Activated naive CD8-positive, alpha-beta T cell treated with anti-CD3 and anti-CD28 coated beads, Interleukin-2, amount 10 ng/mL, durations not matched to agents 7 days and 5 days (primary cell): ENCODE measurements around the gene ATRNL1. TPM values are rescaled to one million over a fixed set of nuclear protein-coding genes. Genes with fewer than 3 reads are reported as not detected.

Experiments
- ATAC-seq: fragments of 150-1000 bp; cut with Tn5 transposase; one replicate; pipeline ENCODE4 v1.10.0; 2021; ENCODE audit warnings: low read depth, moderate library complexity
- POLR2A ChIA-PET: fragments of 350-600 bp; sonication (Branson Sonifier 250); formaldehyde crosslinking; loops from one replicate; lab custom pipeline; 2021; ENCODE audit warnings: antibody characterized with exemption; lab: Charles Lee
- DNase-seq: peaks from one replicate; pipeline ENCODE4 v3.0.0; 2021
- H3K27ac Mint-ChIP-seq: one replicate; pipeline ENCODE4 v1.8.0; 2022; ENCODE audit warnings: mild to moderate bottlenecking, mixed read lengths
- H3K27me3 Mint-ChIP-seq: one replicate; pipeline ENCODE4 v1.8.0; 2022; ENCODE audit warnings: mild to moderate bottlenecking, moderate library complexity, mixed read lengths
- H3K36me3 Mint-ChIP-seq: one replicate; pipeline ENCODE4 v1.8.0; 2021; ENCODE audit warnings: mild to moderate bottlenecking, mixed read lengths
- H3K4me1 Mint-ChIP-seq: one replicate; pipeline ENCODE4 v1.8.0; 2021; ENCODE audit warnings: mixed read lengths
- H3K4me3 Mint-ChIP-seq: one replicate; pipeline ENCODE4 v1.8.0; 2022; ENCODE audit warnings: mild to moderate bottlenecking, moderate library complexity, mixed read lengths
- H3K9me3 Mint-ChIP-seq: one replicate; pipeline ENCODE4 v1.8.0; 2021; ENCODE audit warnings: mixed read lengths
- total RNA-seq, 2 experiments: library from RNA; stranded (reverse); gene quantifications; one replicate each; pipeline ENCODE4 v1.2.3, GENCODE V29; 2021

The ATRNL1 gene
- total RNA-seq, 2 experiments from 2014 or later, result not detected

DNA sequence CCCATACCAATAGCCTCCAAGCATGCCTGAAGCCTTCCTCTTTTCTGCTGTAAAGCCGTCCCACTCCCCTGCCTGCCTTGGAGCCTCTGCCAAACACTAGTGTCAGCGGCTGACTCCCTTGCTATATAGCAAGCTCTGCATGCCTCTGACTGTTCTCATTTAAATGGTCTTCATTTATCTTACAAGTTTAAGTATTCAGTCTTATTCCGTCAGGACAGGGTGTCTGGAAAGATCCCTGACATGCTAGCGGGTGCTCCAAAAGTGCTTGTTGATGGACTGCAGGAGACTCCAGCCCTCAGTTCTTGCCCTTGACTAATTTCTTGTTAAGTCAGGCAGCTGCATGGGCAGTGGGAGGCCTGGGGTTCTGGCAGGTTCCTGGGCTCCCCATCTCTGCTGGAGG is 881.2 kb downstream of the ATRNL1 start:
- no peak overlapping the region for H3K27ac Mint-ChIP-seq
- H3K4me3 Mint-ChIP-seq, result no peak overlapping the region
- no peaks in the 10 kb centered on the region for H3K27me3 Mint-ChIP-seq
- H3K9me3 Mint-ChIP-seq, result peaks cover 4% of the 10 kb centered on the region
- H3K36me3 Mint-ChIP-seq, result no peaks in the 10 kb centered on the region
- no peak for DNase-seq
- ATAC-seq, result no peak
- POLR2A ChIA-PET, result no interaction called here
- H3K4me1 Mint-ChIP-seq, result no peaks in the 10 kb centered on the region

DNA sequence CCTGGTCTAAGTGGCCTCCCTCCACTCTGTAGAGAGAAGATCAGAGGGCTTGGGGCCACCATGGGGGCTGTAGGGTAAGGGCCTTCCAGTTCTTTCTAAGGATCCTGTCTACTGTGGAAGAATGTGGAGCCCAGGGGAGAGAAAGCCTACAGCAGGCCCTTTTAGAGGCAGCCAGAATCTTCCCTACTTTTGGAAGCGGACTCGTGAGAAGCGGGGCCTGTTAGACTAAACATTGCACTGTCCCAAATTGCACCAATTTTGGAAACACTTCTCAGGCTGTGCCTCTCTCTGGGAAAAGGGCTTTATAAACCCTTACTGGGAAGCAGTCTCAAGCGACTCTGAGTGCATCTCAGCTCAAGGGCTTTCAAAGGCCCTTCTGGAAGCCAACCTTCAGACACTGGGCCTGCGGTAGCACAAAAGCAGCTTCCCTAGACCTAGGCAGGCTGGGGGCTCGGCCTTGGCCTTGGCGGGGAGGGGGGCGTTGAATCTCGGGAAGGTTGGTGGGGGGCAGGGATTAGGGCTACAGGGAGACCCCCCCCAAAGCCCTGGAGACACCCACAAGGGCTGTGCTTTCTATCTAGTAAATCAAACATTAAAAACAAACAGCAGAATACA is 881.8 kb downstream of the ATRNL1 start:
- H3K27ac Mint-ChIP-seq, result no peak overlapping the region
- no peak overlapping the region for H3K4me3 Mint-ChIP-seq
- no peak for ATAC-seq
- H3K9me3 Mint-ChIP-seq, result peaks cover 4% of the 10 kb centered on the region
- DNase-seq, result no peak
- no peaks in the 10 kb centered on the region for H3K27me3 Mint-ChIP-seq
- H3K36me3 Mint-ChIP-seq, result no peaks in the 10 kb centered on the region
- H3K4me1 Mint-ChIP-seq, result no peaks in the 10 kb centered on the region
- POLR2A ChIA-PET, result no interaction called here

DNA sequence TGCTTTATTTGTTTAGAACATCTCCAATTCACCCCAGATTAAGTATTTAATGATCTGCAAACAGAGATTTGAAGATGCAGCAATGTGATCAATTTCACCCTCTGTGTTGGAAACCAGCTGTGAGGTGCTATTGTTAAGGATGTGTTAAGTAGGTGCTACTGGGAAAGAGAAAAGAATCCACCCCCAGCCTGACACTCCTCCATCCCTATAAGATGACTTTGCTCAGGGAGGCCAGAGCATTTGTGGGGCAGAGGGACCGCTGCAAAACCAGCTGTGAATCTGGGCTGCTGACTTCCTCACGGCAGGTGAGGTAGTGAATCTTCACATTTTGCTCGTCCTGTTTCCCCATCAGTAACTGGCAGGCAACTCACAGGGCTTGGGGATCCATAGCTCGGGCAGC is 882.3 kb downstream of the ATRNL1 start:
- Mint-ChIP-seq H3K9me3 (peaks cover 4% of the 10 kb centered on the region), H3K4me1 (no peaks in the 10 kb centered on the region), H3K27ac (no peak overlapping the region), H3K4me3 (no peak overlapping the region), H3K27me3 (no peaks in the 10 kb centered on the region), H3K36me3 (no peaks in the 10 kb centered on the region)
- POLR2A ChIA-PET, result no interaction called here
- DNase-seq, result no peak
- no peak for ATAC-seq

DNA sequence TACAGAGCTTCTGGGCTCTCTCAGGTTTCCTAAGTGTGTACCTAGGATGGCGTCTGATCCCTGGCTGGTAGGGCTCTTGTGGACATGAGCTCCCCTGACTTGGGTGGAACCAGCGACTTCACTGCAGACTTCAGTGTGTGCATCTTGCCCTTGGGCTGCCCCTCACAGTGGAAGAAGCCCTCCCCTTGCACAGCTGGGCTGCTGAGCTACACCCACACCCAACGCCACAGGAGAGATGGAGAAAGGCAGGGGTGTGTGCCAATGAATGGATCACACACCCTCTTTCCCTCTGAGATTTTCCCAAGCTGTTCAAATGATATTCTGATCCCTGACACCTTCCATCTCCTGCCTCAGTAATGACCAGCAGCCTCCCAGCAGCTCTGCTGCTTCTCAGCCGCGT is 883.2 kb downstream of the ATRNL1 start:
- H3K36me3 Mint-ChIP-seq, result no peaks in the 10 kb centered on the region
- H3K4me1 Mint-ChIP-seq, result no peaks in the 10 kb centered on the region
- H3K27ac Mint-ChIP-seq, result no peak overlapping the region
- ATAC-seq, result no peak
- H3K4me3 Mint-ChIP-seq, result no peak overlapping the region
- H3K9me3 Mint-ChIP-seq, result peaks cover 2% of the 10 kb centered on the region
- POLR2A ChIA-PET, result no interaction called here
- H3K27me3 Mint-ChIP-seq, result no peaks in the 10 kb centered on the region
- no peak for DNase-seq

DNA sequence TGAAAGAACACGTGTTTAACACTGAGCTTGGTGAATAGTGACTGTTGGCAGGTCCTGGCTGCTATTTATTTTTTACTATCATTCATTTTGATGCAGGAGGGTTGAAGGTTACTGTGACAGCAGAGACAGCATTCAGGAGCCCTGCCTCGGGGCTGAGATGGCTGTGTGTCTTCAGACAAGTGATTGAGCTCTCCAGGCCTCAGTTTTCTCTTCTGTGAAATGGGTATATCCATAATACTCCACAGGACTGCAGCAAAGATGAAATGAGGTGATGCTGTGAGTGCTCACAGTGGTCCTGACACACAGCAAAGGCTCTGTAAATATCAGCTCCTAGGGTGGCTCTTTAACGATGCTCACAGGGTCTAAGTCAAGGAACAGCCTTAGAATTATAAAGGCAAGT is 884.7 kb downstream of the ATRNL1 start:
- no peak overlapping the region for H3K4me3 Mint-ChIP-seq
- H3K36me3 Mint-ChIP-seq, result no peaks in the 10 kb centered on the region
- POLR2A ChIA-PET, result no interaction called here
- no peak for ATAC-seq
- no peak for DNase-seq
- H3K4me1 Mint-ChIP-seq, result no peaks in the 10 kb centered on the region
- no peak overlapping the region for H3K27ac Mint-ChIP-seq
- no peaks in the 10 kb centered on the region for H3K27me3 Mint-ChIP-seq
- H3K9me3 Mint-ChIP-seq, result peaks cover 2% of the 10 kb centered on the region

DNA sequence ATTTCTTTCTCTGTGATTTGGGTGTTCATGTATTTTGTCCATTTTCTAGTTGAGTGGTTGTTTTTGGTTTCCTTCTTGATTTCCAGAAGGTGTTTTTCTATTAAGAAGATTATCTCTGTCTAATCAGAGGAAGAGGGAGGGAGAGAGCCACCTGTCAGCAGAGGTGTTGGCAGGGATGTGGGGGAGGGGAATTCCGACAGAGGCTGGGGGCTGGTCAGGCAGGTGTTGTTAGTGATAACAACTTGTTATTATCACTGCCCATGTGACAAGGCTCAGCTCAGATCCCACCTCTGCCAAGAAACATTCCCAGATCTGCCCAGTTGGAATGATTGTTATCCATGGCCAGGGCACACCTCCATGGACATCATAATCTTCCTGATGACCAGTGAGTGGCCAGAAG is 886.4 kb downstream of the ATRNL1 start:
- H3K27me3 Mint-ChIP-seq, result no peaks in the 10 kb centered on the region
- no peak overlapping the region for H3K4me3 Mint-ChIP-seq
- ATAC-seq (no peak), DNase-seq (no peak)
- no peaks in the 10 kb centered on the region for H3K36me3 Mint-ChIP-seq
- no peaks in the 10 kb centered on the region for H3K4me1 Mint-ChIP-seq
- H3K9me3 Mint-ChIP-seq, result no peaks in the 10 kb centered on the region
- POLR2A ChIA-PET, result no interaction called here
- H3K27ac Mint-ChIP-seq, result no peak overlapping the region

DNA sequence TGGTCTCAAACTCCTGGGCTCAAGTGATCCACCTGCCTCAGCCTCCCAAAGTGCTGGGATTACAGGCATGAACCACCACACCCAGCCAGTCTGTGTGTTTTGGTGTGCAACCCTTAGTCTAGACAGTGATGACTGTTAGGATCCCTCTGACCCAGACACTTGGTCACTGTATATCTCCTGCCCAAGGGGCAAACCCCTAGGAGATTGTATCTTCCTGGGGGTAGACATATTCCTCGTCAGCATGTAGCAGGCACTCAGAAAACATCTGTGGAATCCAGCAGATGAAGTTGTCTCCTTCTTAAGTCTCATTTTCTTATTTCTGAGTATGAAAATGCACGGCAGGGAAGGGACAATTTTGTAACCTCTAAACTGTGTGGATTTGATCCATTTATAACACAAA is 887.3 kb downstream of the ATRNL1 start:
- Mint-ChIP-seq H3K4me1 (no peaks in the 10 kb centered on the region), H3K4me3 (no peak overlapping the region), H3K27me3 (no peaks in the 10 kb centered on the region), H3K27ac (no peak overlapping the region), H3K36me3 (no peaks in the 10 kb centered on the region), H3K9me3 (peaks cover 2% of the 10 kb centered on the region)
- DNase-seq (no peak), ATAC-seq (no peak)
- POLR2A ChIA-PET, result no interaction called here

DNA sequence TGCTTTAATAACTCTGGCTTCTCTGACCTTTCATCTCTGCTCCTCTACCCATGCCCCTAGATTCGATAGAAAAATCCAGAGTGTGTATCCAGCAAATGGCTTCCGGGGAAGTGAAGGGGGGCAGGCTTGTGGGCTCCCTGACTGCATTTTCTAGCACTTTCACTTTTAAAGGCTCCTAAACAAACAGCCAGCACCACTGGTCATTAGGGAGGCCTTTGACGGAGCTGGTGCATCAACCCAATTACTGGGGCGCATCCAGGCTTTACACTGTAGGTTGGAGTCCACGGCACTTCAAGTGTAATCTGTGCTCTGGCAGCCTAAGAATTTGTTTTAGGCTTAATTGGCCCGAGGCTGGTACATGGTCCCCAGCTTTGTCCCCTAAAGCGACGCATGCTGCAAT is 887.9 kb downstream of the ATRNL1 start:
- Mint-ChIP-seq H3K36me3 (no peaks in the 10 kb centered on the region), H3K4me3 (no peak overlapping the region), H3K27me3 (no peaks in the 10 kb centered on the region), H3K9me3 (peaks cover 2% of the 10 kb centered on the region), H3K27ac (no peak overlapping the region), H3K4me1 (no peaks in the 10 kb centered on the region)
- DNase-seq, result no peak
- no peak for ATAC-seq
- POLR2A ChIA-PET, result no interaction called here

DNA sequence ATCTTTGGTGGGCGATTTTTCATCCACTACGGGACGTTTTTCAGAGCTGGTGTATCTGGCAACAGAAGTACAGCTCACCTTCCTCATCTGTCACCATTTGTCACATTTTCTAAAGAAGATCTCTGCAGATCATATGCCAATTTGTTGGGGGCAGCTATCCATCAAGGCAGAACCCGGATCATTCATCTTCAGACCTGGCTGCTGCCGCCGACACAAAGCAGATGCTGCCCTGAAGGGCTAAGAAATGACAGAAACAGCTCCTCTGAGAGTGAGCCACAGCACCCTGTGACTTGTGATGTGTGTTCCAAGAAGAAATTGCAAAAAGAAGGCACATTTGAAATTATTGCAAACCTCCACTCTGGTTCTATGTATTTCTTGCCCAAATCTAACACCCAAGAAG is 888.9 kb downstream of the ATRNL1 start:
- DNase-seq, result no peak
- Mint-ChIP-seq H3K4me1 (no peaks in the 10 kb centered on the region), H3K27me3 (no peaks in the 10 kb centered on the region), H3K4me3 (no peak overlapping the region), H3K27ac (no peak overlapping the region), H3K9me3 (peaks cover 2% of the 10 kb centered on the region), H3K36me3 (no peaks in the 10 kb centered on the region)
- ATAC-seq, result no peak
- POLR2A ChIA-PET, result no interaction called here

DNA sequence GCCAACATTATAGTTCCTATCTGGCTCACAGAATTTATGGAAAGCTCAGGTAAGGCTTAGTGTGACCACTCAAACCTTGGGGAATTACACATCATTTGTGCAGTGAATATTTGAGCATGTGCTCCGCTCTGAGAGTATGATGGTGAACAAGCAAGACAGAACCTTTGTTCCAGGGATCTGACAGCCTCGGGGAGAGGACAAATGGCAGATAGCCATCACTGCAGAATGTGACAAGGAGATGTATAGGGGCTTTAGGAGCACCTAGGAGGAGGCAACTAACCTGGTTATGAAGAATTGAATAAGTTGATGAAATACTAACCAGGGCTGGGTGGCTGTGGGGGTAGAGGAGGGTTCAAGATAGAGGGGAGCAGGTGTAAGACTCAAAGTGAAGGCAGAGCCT is 889.4 kb downstream of the ATRNL1 start:
- H3K27me3 Mint-ChIP-seq, result no peaks in the 10 kb centered on the region
- ATAC-seq (no peak), DNase-seq (no peak)
- H3K9me3 Mint-ChIP-seq, result peaks cover 3% of the 10 kb centered on the region
- POLR2A ChIA-PET, result no interaction called here
- no peak overlapping the region for H3K4me3 Mint-ChIP-seq
- H3K4me1 Mint-ChIP-seq, result no peaks in the 10 kb centered on the region
- no peaks in the 10 kb centered on the region for H3K36me3 Mint-ChIP-seq
- H3K27ac Mint-ChIP-seq, result no peak overlapping the region

DNA sequence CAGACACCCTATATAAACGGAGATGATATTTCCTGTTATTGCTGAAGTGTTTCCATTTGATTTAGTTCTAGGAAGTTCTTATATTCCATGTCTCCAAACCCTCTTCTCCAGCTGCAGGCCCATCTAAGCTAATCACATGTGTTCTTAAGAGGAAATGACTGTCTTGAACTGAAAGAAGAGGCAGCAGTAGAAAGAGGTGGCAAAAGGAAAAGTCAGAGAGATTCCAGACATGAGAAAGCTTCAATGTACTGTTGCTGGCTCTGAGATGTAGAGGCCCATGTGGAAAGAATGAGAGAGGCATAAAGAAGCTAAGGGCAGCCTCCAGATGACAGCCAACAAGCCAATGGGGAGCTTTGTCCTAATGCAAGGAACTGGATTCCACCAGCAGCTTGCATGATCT is 892.6 kb downstream of the ATRNL1 start:
- Mint-ChIP-seq H3K4me3 (no peak overlapping the region), H3K9me3 (peaks cover 3% of the 10 kb centered on the region), H3K27ac (no peak overlapping the region), H3K27me3 (no peaks in the 10 kb centered on the region), H3K36me3 (no peaks in the 10 kb centered on the region), H3K4me1 (no peaks in the 10 kb centered on the region)
- DNase-seq (no peak), ATAC-seq (no peak)
- POLR2A ChIA-PET, result no interaction called here

DNA sequence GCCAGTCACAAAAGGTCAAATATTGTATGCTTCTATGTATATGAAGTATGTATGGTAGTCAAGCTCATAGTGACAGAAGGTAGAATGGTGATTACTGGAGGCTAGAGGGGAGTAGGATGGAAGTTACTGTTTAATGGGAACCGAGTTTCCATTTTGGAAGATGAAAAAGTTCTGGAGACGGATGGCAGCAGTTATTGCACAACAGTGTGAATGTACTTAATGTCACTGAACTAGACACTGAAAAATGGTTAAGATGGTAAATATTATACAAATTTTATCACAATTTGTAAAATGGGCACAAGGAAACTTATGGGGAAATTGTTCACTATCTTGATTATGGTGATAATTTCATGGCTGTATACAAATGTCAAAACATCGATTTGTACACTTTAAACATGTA is 895.2 kb downstream of the ATRNL1 start:
- Mint-ChIP-seq H3K9me3 (peaks cover 7% of the 10 kb centered on the region), H3K4me3 (no peak overlapping the region), H3K27ac (no peak overlapping the region), H3K36me3 (no peaks in the 10 kb centered on the region), H3K27me3 (no peaks in the 10 kb centered on the region), H3K4me1 (no peaks in the 10 kb centered on the region)
- POLR2A ChIA-PET, result no interaction called here
- ATAC-seq, result no peak
- DNase-seq, result no peak

DNA sequence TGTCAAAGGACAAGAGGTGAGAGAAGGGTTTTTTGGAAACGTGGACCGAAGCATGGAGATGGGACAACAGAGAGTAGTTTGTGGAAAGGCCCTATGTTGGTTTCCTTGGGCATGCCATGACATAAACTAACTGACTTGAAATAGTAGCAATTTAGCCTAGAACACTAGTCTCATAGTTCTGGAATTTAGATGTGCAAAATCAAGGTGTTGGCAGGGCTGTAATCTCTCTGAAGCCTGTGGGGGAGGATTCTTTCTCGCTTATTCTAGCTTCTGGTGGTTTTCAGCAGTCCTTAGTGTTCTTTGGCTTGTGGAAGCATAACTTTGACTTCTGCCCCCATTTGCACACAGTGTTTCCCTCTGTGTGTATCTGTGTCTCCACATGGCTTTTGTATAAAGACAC is 896.5 kb downstream of the ATRNL1 start:
- no peak for ATAC-seq
- no peaks in the 10 kb centered on the region for H3K36me3 Mint-ChIP-seq
- DNase-seq, result no peak

DNA sequence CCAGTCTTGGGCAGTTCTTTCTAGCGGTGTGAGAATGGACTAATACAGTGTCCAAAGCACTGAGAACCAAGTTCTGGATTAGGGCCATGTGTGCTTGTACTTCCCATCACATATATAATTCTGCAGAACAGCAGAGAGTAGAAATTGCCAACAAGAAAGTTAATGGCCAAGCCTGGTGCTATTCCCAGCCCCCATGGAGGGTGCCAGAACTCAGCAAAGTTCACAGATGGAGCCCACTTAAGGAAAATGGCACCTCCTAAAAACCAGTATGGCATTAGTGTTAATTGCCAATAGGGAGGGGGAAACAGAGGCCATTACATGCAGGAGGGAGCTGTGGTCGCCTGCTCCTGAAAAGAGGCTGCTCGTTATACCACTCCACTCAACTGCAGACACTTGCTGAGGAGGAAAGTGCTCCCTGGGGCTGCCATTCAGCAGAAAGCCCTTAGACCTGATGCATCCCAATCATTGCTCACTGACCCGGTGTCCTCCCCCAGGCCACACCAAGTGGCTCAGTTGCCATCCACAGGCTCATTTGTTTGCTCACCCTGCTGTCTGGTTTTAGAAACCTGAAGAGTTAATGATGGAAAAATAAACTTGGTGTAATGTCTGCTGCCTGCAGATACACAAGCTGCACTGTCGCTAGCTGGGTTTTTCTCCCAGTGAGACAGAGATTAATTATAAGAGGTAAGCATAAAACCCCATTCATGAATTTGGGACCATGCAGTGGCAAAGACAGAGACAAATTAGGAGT is 899.2 kb downstream of the ATRNL1 start:
- Mint-ChIP-seq H3K9me3 (peaks cover 4% of the 10 kb centered on the region), H3K27ac (no peak overlapping the region), H3K4me3 (no peak overlapping the region), H3K36me3 (no peaks in the 10 kb centered on the region), H3K27me3 (no peaks in the 10 kb centered on the region), H3K4me1 (no peaks in the 10 kb centered on the region)
- no peak for DNase-seq
- no peak for ATAC-seq
- POLR2A ChIA-PET, result no interaction called here

More for the DNA sequence above, 896.5 kb downstream of the ATRNL1 start:
- H3K4me1 Mint-ChIP-seq, result no peaks in the 10 kb centered on the region
- POLR2A ChIA-PET, result no interaction called here
- no peak overlapping the region for H3K4me3 Mint-ChIP-seq
- H3K27me3 Mint-ChIP-seq, result no peaks in the 10 kb centered on the region
- no peak overlapping the region for H3K27ac Mint-ChIP-seq
- peaks cover 7% of the 10 kb centered on the region for H3K9me3 Mint-ChIP-seq
